ENCODE data around the gene LAMB4. TPM values are rescaled to one million over a fixed set of nuclear protein-coding genes. Genes with fewer than 3 reads are reported as not detected.

The LAMB4 gene
- polyA plus RNA-seq, 2 of the 4 experiments (the other 2 are of a cell fraction), result 0.13 to 0.19 TPM

GRCh38 chr7:108102671-108103312 is 27.4 kb downstream of the LAMB4 start:
- DNase-seq (ENCODE audit: low read depth in 1 of 2, low spot score in 1 of 2), result no peak
- no peak for ATAC-seq
- TF ChIP-seq ZFP36 (IDR thresholded peaks at IDR 0.05; ENCODE audit: borderline replicate concordance, partially characterized antibody), result no peak
- no peak for TF ChIP-seq KDM5A (IDR thresholded peaks at IDR 0.05)
- TF ChIP-seq MAFK (IDR thresholded peaks at IDR 0.05; ENCODE audit: partially characterized antibody), result no peak
- Histone ChIP-seq H3K9me3 (no peaks in the 10 kb centered on the region), H3K4me2 (no peak overlapping the region), H3K4me3 (no peak overlapping the region), H3K4me1 (peaks cover 10% of the 10 kb centered on the region), H3K27ac (no peak overlapping the region)
- CTCF ChIA-PET, result interaction anchor here (1.6 kb wide), 1 partner anchor 43 kb away, joined by 4 read pairs; no protein-coding TSS in a partner anchor
- no peak for FAIRE-seq
- POLR2A ChIA-PET, result no interaction called here
- 90% methylated on average over 20 of the region's 20 CpGs for WGBS (ENCODE audit: missing lambda C conversion rate)

- no peaks in the 10 kb centered on the region for H3K9me3 ChIP-seq
- H3K27ac ChIP-seq, result no peak overlapping the region
- peaks cover 18% of the 10 kb centered on the region for H3K4me1 ChIP-seq
- H3K4me3 ChIP-seq, result no peak overlapping the region
- ChIA-PET POLR2A (no interaction called here), CTCF (no interaction called here)
- DNase-seq (ENCODE audit: low read depth in 1 of 2, low spot score in 1 of 2) (no peak), FAIRE-seq (no peak), ATAC-seq (no peak)
- WGBS (ENCODE audit: missing lambda C conversion rate), result 97% methylated on average over 3 of the region's 3 CpGs
- H3K4me2 ChIP-seq, result no peak overlapping the region
- no peak for TF ChIP-seq JUN (IDR thresholded peaks at IDR 0.05)
- no peak for TF ChIP-seq CHD2 (IDR thresholded peaks at IDR 0.05; ENCODE audit: low read length, partially characterized antibody)
- TF ChIP-seq RNF2 (IDR thresholded peaks at IDR 0.05; ENCODE audit: borderline replicate concordance, low read depth), result no peak
- no peak for TF ChIP-seq HOXB5 (CRISPR knock-in tag; IDR thresholded peaks at IDR 0.05)
- peak; percentile 25 for TF ChIP-seq ZFP36 (IDR thresholded peaks at IDR 0.05; ENCODE audit: borderline replicate concordance, partially characterized antibody)
- TF ChIP-seq TP53 (CRISPR knock-in tag; IDR thresholded peaks at IDR 0.05), result no peak
- TF ChIP-seq CHD4 (IDR thresholded peaks at IDR 0.05; ENCODE audit: borderline replicate concordance), result no peak
- no peak for TF ChIP-seq ZC3H11A (IDR thresholded peaks at IDR 0.05)
- TF ChIP-seq MAZ (IDR thresholded peaks at IDR 0.05; ENCODE audit: borderline replicate concordance, low read depth, low read length), result no peak
These were observed 28.4 kb downstream of the LAMB4 start for GRCh38 chr7:108101759-108102158.

GRCh38 chr7:108099713-108100112 is 30.4 kb downstream of the LAMB4 start:
- Histone ChIP-seq H3K27ac (no peak overlapping the region), H3K4me2 (no peak overlapping the region), H3K9me3 (no peaks in the 10 kb centered on the region), H3K4me3 (no peak overlapping the region), H3K4me1 (peaks cover 38% of the 10 kb centered on the region)
- ChIA-PET CTCF (no interaction called here), POLR2A (no interaction called here)
- no peak for DNase-seq (ENCODE audit: low read depth in 1 of 2, low spot score in 1 of 2)
- TF ChIP-seq MAFK (IDR thresholded peaks at IDR 0.05; ENCODE audit: partially characterized antibody) (no peak), ELK1 (IDR thresholded peaks at IDR 0.05; ENCODE audit: low read depth, low read length) (no peak), CEBPB (IDR thresholded peaks at IDR 0.05) (no peak), POLR2AphosphoS2 (conservative IDR thresholded peaks at IDR 0.05; ENCODE audit: low read length) (no peak), FOXS1 (CRISPR knock-in tag; IDR thresholded peaks at IDR 0.05) (no peak), PBX3 (IDR thresholded peaks at IDR 0.05) (no peak), USF2 (IDR thresholded peaks at IDR 0.05) (no peak), EHMT2 (IDR thresholded peaks at IDR 0.05; ENCODE audit: low read depth) (no peak), JUNB (IDR thresholded peaks at IDR 0.05) (no peak)
- ATAC-seq, result no peak
- WGBS (ENCODE audit: missing lambda C conversion rate), result 87% methylated on average over 1 of the region's 1 CpG
- FAIRE-seq, result no peak

Measured in A549 (cell line).